Measurements from ENCODE around the gene RPL36AL.
A peak's percentile ranks its signal among the peaks of the same experiment; 100 is the strongest.
"Not testable (repeated sequence)": the region's sequence is repeated elsewhere in the genome, so short reads cannot be mapped to it uniquely, and the experiment has no call there.

The RPL36AL gene

DNA sequence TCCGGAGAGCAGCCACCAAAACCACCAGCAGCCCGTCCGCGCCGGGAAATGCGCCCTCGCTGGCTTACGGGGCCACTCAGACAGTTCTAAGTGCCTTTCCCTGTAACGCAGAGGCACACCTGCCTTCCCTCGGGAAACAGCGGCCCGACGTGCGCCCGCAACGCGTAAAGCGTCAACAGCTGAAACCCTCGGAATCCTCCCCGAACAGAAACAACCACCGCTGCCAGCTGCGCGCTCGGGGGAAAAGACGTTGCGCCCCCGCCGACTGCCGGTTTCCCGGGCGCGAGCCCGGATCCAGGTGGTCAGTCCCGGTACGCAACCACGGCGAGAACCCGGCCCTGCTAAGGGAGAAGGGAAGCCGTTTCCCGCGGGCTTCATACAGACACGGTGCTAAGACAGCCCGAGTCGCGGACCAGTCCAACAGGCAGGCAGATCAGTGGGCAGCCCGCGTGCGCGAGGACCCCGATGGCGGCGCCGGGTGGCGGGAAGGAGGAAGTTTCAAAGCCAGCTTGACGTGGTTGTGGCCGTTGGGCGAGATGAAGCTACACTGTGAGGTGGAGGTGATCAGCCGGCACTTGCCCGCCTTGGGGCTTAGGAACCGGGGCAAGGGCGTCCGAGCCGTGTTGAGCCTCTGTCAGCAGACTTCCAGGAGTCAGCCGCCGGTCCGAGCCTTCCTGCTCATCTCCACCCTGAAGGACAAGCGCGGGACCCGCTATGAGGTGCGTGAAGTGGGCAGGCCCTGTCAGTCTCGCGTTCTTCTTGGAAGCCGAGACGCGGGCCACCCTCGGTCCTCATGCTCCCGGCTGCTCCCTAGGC lies 21.7 kb downstream of the RPL36AL start, which contains the start of gene LRR1:
LRR1 (plus strand) TSS at position 456 of the 816 bp plus-strand sequence; CDS start at position 537, 81 bp downstream.
- TF ChIP-seq POLR2A (IDR thresholded peaks at IDR 0.05; ENCODE audit: low read depth, low read length), result peak; percentile 60; the same call in 1 of the 2 replicates
- DNase-seq (ENCODE audit: insufficient read length, low spot score) (peak; percentile 47), FAIRE-seq (no peak)

DNA sequence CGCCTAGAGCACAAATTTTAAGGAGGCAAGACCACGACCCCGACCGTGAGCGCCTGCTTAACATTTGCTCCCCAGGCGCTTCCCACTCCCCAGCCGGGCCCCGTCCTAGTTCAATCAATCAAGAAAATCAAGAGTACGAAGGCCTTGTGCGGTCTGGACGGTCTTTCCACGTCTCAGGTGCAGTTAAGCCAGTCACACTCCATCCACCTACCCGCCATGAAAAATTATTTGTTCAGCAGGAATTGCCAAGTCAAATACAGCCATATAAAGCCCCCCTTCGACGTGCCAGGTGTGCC lies 22.3 kb downstream of the RPL36AL start:
- no peak for FAIRE-seq
- TF ChIP-seq POLR2A (IDR thresholded peaks at IDR 0.05; ENCODE audit: low read depth, low read length), result no peak
- no peak for DNase-seq (ENCODE audit: insufficient read length, low spot score)

DNA sequence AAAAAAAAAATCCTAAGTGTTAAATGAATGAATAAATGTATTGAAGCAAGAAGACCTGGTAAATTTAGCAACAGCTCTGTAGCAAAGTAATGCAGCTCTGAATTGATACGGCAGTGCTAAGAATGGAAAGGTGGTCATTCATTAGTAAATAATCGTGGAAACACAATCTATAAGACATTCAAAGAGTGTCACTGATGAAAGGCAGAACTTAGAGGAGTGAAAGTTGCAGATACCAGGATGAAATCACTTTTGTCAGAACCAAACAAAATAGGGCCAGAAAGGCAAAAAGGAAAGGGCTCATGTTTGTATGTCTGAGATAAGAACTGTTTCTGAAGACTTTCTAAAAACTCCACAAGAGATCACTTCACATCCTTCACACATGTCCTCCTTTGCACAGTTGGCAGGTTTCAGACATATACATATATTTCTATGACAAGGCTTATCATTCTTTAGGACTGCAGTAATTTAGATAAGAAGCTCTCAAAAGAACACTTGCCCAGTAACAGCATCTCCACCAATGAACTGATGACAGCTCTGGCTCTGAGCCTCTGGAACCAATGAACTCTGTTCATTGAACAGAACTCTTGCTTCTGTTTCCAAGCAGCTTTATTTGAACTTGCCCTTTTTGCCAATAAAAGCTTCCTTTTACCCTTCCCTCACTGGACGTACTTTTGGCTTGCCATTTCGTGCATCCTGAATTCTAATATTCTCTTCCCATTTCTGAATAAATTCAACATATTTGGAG lies 25.9 kb downstream of the RPL36AL start:
- DNase-seq (ENCODE audit: insufficient read length, low spot score) (no peak), FAIRE-seq (peak; percentile 45)
- TF ChIP-seq POLR2A (IDR thresholded peaks at IDR 0.05; ENCODE audit: low read depth, low read length), result no peak

DNA sequence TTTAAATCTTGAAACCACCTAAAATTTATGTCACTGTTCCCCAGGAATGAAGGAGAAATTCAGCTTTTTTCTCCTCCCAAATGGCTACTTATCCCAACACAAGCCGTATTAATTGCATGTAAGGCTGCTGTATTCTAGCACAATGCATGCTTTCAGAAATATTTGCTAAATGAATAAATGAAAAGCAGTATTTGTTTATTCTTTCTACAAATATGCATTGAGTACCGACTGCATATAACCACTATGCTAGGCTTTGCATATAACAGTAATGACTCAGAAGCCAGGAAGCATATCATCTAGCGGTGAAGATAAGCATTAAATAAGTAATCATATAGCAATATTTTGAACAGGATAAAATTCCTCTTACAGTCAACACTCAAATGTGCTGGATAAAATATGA lies 27.4 kb downstream of the RPL36AL start:
- DNase-seq (ENCODE audit: insufficient read length, low spot score), result no peak
- TF ChIP-seq POLR2A (IDR thresholded peaks at IDR 0.05; ENCODE audit: low read depth, low read length), result no peak
- FAIRE-seq, result peak; percentile 73

DNA sequence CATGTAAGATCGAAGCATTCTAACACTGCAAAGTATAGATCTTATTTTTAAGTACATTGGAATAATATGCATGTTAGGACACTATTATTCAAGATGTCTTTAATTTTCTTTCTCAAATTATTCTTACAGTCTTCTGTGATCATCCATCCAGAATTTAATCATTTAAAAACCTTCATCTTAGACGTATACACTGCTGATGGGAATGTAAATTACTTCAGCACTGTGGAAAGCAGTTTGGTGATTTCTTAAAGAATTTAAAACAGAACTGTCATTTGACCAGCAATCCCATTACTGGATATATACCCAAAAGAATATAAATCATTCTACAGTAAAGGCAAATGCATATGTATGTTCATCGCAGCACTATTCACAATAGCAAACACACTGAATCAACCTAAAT lies 31.0 kb downstream of the RPL36AL start:
- TF ChIP-seq POLR2A (IDR thresholded peaks at IDR 0.05; ENCODE audit: low read depth, low read length), result no peak
- FAIRE-seq, result no peak
- no peak for DNase-seq (ENCODE audit: insufficient read length, low spot score)

DNA sequence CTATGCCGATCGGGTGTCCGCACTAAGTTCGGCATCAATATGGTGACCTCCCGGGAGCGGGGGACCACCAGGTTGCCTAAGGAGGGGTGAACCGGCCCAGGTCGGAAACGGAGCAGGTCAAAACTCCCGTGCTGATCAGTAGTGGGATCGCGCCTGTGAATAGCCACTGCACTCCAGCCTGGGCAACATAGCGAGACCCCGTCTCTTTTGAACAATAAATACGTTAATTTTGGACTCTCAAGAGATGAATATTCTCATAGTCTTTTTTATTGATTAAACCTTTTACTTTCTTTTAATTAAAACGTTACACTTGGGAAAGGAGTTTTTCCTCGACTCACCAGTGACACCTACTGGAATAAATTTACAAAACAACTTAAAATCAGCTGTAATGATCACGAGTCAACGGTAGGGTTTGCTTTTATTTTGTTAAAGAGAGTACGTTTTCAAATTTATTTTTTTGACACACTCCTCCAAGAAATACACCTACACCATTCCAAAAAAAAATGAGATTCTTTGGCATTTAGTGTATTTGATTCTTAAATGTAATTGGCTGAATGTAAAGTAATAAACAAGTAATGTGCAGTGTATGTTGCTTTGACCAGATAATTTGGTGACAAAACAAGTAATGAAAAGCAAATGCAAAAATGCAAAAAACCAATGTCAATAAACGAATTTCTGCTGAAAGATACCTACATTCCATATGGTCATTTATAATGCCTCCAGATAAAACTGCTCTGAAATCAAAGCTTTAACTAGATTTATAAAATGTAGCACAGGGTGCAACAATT lies 33.6 kb downstream of the RPL36AL start:
- FAIRE-seq, result peak; percentile 27

DNA sequence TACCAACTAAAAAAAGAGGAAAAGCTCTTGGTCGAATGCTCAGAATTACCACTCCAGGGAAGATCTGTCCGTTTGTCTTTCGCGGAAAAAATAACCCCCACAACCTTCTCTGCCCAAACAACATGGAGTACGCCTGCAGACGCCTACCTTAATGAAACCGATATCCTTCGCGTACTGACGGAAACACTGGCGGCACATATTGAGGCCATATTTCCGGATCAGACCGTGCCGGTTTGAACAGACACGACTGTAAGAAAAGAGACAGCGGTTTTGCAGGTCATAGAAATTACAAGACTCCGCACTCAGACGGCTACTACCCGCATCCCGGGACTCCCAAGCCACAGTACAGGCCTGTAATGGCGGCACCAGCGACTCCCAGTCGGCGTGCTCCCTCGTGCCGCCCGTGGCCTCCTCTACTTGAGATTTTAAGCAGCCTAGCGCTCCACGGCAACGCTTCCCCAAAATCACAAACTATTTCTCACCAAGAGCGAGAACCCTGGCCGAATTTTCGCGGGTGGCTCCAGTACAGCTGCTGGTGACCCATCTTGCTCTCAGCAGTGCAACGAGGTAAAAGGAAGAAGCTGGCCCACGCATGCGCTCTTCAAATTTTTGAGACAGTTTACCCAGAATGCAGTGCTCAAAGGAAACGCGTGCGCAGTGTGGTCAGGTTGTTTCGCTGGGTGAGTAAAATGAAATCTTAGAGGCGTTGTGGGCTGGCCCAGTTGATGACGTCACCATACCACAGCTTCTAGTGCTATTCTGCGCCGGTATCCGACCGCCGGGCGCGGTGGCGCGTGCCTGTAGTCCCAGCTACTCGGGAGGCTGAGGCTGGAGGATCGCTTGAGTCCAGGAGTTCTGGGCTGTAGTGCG lies 34.4 kb downstream of the RPL36AL start, which contains the start of gene RPS29:
RPS29 (minus strand) TSS at position 578 of the 870 bp plus-strand sequence; CDS start at position 544, 34 bp downstream.
- FAIRE-seq (peak; percentile 92), DNase-seq (ENCODE audit: insufficient read length, low spot score) (peak; percentile 48)
- TF ChIP-seq POLR2A (IDR thresholded peaks at IDR 0.05; ENCODE audit: low read depth, low read length), result peak; percentile 49

More for the DNA sequence above, 33.6 kb downstream of the RPL36AL start:
- no peak for TF ChIP-seq POLR2A (IDR thresholded peaks at IDR 0.05; ENCODE audit: low read depth, low read length)
- DNase-seq (ENCODE audit: insufficient read length, low spot score), result no peak

DNA sequence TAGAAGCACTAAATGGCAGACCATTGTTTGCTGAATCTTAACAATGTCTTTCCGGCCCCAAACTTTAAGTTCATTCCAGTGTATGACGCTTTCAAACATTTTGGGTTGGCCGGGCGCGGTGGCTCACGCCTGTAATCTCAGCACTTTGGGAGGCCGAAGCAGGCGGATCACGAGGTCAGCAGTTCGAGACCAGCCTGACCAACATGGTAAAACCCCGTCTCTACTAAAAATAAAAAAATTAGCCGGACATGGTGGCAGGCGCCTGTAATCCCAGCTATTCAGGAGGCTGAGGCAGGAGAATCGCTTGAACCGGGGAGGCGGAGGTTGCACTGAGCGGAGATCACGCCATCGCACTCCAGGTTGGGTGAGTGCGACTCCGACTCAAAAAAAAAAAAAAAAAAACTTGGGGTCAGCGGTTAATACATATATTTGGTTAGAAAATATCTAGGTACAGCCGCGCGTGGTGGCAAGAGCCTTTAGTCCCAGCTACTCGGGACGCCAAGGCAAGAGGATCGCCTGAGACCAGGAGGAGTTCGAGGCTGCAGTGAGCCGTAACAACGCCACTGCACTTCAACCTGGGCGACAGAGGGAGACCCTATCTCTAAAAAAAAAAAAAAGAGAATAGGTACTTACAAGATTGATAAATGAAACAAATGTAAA lies 35.3 kb downstream of the RPL36AL start:
- not testable (repeated sequence) for DNase-seq (ENCODE audit: insufficient read length, low spot score); FAIRE-seq

DNA sequence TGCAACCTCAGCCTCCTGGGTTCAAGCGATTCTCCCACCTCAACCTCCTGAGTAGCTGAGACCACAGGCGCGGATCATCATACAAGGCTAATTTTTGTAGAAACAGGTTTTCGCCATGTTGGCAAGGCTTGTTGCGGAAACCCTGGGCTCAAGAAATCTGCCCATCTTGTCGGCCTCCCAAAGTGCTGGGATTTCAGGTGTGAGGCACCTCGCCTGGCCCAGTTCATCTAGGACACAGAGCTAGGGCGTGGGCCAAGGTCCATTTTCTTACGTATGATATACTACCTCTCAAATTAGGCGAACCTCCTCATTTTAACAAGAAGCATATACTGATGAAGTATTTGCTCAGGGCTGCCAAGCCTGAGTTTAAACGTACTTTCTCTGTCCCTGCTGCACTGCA lies 36.4 kb downstream of the RPL36AL start:
- FAIRE-seq (no peak), DNase-seq (ENCODE audit: insufficient read length, low spot score) (no peak)
- no peak for TF ChIP-seq POLR2A (IDR thresholded peaks at IDR 0.05; ENCODE audit: low read depth, low read length)

DNA sequence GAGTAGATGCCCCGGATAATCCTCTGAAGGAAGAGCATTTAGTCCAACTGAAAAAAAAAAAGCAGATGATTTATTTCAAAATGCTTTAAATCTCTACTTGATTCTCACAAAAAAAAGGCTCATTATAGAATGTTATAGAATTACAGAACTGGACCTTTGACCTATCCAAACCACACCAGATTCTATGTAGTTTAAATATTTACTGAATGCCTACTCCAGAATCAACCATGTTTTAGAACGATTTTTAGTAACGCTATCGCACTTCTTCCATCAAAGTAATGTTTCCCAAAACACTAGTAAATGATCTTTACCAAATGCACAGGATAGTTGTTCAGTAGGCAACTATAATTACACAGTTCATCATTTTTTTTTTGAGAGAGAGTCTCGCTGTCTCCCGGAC lies 36.8 kb downstream of the RPL36AL start:
- DNase-seq (ENCODE audit: insufficient read length, low spot score), result no peak
- no peak for FAIRE-seq
- TF ChIP-seq POLR2A (IDR thresholded peaks at IDR 0.05; ENCODE audit: low read depth, low read length), result no peak

DNA sequence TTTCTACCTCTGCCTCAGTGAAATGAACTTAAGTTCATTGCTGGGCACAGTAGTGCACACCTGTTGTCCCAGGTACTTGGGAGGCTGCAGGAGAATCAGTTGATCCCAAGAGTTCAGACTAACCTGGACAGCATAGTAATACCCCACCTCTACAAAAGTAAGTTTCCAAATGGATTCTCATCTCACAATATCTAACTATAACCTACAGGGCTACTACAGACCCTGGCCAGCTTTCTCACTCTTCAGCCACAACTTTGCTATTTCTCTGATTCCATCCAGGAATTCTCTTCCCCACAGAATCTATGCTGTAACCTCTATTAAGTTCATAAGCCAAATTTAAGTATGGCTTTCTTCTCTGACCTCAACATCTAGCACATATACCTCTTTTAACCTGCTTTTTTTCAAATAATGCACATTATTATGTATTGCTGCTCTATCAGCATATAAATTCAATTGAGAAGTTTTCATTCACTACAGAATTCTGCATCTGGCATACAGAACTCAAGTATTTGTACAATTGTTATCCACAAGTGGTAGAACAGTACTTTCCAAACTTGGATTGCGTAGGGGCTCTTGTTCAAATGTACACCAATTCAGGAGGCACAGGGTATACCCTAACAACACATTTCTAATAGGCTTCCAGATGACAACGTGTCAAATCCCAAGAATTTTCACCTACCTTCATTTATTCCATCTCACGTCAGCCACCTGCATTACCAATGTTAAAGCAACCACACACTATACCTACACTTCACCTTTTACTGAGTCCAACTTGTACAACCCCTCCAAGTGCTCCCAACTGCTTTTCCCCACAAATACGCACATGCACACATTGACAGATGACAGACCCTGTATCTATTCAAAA lies 38.1 kb downstream of the RPL36AL start:
- no peak for FAIRE-seq
- no peak for DNase-seq (ENCODE audit: insufficient read length, low spot score)
- no peak for TF ChIP-seq POLR2A (IDR thresholded peaks at IDR 0.05; ENCODE audit: low read depth, low read length)
